Adipose tissue (tissue), 3 donors: ENCODE results near the gene BCAP29. TPM values are rescaled to one million over a fixed set of nuclear protein-coding genes. Genes with fewer than 3 reads are reported as not detected.
A peak's percentile ranks its signal among the peaks of the same experiment; 100 is the strongest.
"Not testable (repeated sequence)": the region's sequence is repeated elsewhere in the genome, so short reads cannot be mapped to it uniquely, and the experiment has no call there.

ENCODE experiments used
- H3K27ac ChIP-seq: one replicate; pipeline ENCODE4 v1.5.1; 2013; ENCODE audit warnings: low read depth, low read length
- WGBS, 3 donors: extraction: QIAGEN DNeasy Blood & Tissue Kit; methylation state at CpG; one replicate each; pipeline ENCODE4 v1.1.7; 2013; 5-methylcytosine and 5-hydroxymethylcytosine counted together
- polyA plus RNA-seq, 3 donors: library from polyadenylated mRNA; stranded (reverse); fragments of 200-250 nt; gene quantifications; one replicate each; pipeline ENCODE4 v1.2.3, GENCODE V29; 2013
- donor health status: healthy with polysubstance abuse.
- donor health status: Bipolar disorder and iron deficiency.
- donor health status: healthy.

BCAP29 gene
- polyA plus RNA-seq, result 10 to 100 TPM; 22.2 to 54.4 (median 48.6) TPM

GRCh38 chr7:107579885-107580715 lies at the start of gene BCAP29:
Gene BCAP29, plus strand, starts transcription at chr7:107580246. Its CDS starts 527 bp downstream, at chr7:107580773.
- peak within 1 kb of the TSS; percentile 59 for H3K27ac ChIP-seq
- 0% methylated on average over 71 to 89 of the region's 89 CpGs for WGBS, 3 donors

- H3K27ac ChIP-seq, result no peak overlapping the region
Observed at GRCh38 chr7:107530751-107531150, 49.3 kb upstream of the BCAP29 start.

GRCh38 chr7:107534139-107534538 lies 45.9 kb upstream of the BCAP29 start:
- H3K27ac ChIP-seq, result no peak overlapping the region

- H3K27ac ChIP-seq, result not testable (repeated sequence)
- WGBS, 3 donors, result 63 to 94% (median 93%) methylated on average over 4 of the region's 4 CpGs
Observed at GRCh38 chr7:107537228-107537627, 42.8 kb upstream of the BCAP29 start.

GRCh38 chr7:107538001-107538400 lies 42.0 kb upstream of the BCAP29 start:
- no peak overlapping the region for H3K27ac ChIP-seq
- WGBS, 3 donors, result 31 to 93% (median 71%) methylated on average over 2 of the region's 2 CpGs

- WGBS, 3 donors, result 87 to 97% (median 96%) methylated on average over 5 of the region's 5 CpGs
- no peak overlapping the region for H3K27ac ChIP-seq
Observed at GRCh38 chr7:107543338-107543993, 36.6 kb upstream of the BCAP29 start.

- H3K27ac ChIP-seq, result no peak overlapping the region
- 95 to 99% (median 99%) methylated on average over 4 of the region's 4 CpGs for WGBS, 3 donors
Observed at GRCh38 chr7:107544848-107545591, 35.0 kb upstream of the BCAP29 start.

GRCh38 chr7:107551936-107552335 lies 28.1 kb upstream of the BCAP29 start:
- no peak overlapping the region for H3K27ac ChIP-seq
- 93 to 97% (median 96%) methylated on average over 1 of the region's 1 CpG for WGBS, 3 donors

- WGBS, 3 donors, result 95 to 99% (median 96%) methylated on average over 3 of the region's 3 CpGs
- H3K27ac ChIP-seq, result no peak overlapping the region
Observed at GRCh38 chr7:107555893-107556292, 24.2 kb upstream of the BCAP29 start.

- no peak overlapping the region for H3K27ac ChIP-seq
- WGBS, 3 donors, result 50 to 69% (median 66%) methylated on average over 2 of the region's 2 CpGs
Observed at GRCh38 chr7:107559864-107560263, 20.2 kb upstream of the BCAP29 start.

GRCh38 chr7:107560898-107561516 lies 19.0 kb upstream of the BCAP29 start:
- WGBS, 3 donors, result 75 to 88% (median 77%) methylated on average over 6 of the region's 6 CpGs
- no peak overlapping the region for H3K27ac ChIP-seq

- WGBS, 3 donors, result 2 to 4% (median 4%) methylated on average over 21 of the region's 21 CpGs
Observed at GRCh38 chr7:107563081-107563774, 16.8 kb upstream of the BCAP29 start.

GRCh38 chr7:107563775-107564552 lies 16.1 kb upstream of the BCAP29 start, which contains the start of the genes COG5 and DUS4L:
Gene COG5, minus strand, starts transcription at chr7:107563920. Its CDS starts 24 bp downstream, at chr7:107563896.
Gene DUS4L, plus strand, starts transcription at chr7:107563971. Its CDS starts 3,100 bp downstream, at chr7:107567071.
- WGBS, 3 donors, result 0% methylated on average over 53 to 55 of the region's 55 CpGs
- peak within 1 kb of the TSS; percentile 67 for H3K27ac ChIP-seq

More at GRCh38 chr7:107563081-107563774, 16.8 kb upstream of the BCAP29 start:
- peak overlapping the region; percentile 67 for H3K27ac ChIP-seq

GRCh38 chr7:107564553-107565298 lies 15.3 kb upstream of the BCAP29 start:
- WGBS, 3 donors, result 37 to 54% (median 52%) methylated on average over 9 of the region's 9 CpGs
- no peak overlapping the region for H3K27ac ChIP-seq

- no peak overlapping the region for H3K27ac ChIP-seq
- whole genome bisulfite sequencing, 3 donors, result 94 to 98% (median 94%) methylated on average over 2 of the region's 2 CpGs
Observed at GRCh38 chr7:107570298-107570697, 9.7 kb upstream of the BCAP29 start.

GRCh38 chr7:107573537-107573936 lies 6.5 kb upstream of the BCAP29 start:
- WGBS, 3 donors, result 82 to 92% (median 92%) methylated on average over 4 of the region's 4 CpGs
- no peak overlapping the region for H3K27ac ChIP-seq

- 1 to 3% (median 2%) methylated on average over 9 of the region's 9 CpGs for WGBS, 3 donors
- H3K27ac ChIP-seq, result no peak overlapping the region
Observed at GRCh38 chr7:107579554-107579884, 527 bp upstream of the BCAP29 start.
